Testis (tissue), 3 donors: ENCODE measurements around the gene CITED2. TPM values are rescaled to one million over a fixed set of nuclear protein-coding genes. Genes with fewer than 3 reads are reported as not detected.

Source experiments
- DNase-seq: peaks from one replicate; pipeline ENCODE4 v3.0.0-alpha.2; 2019
- H3K27ac ChIP-seq, 2 donors: fragments of 200-600 bp; sonication (generic); one replicate each; pipeline ENCODE4 v1.5.1; 2019
- H3K27me3 ChIP-seq: fragments of 200-600 bp; sonication (generic); one replicate; pipeline ENCODE4 v1.5.1; 2019
- H3K36me3 ChIP-seq: fragments of 200-600 bp; sonication (generic); one replicate; pipeline ENCODE4 v1.5.1; 2017; ENCODE audit warnings: low read depth; ENCODE audit errors: missing control alignments
- H3K4me1 ChIP-seq: fragments of 200-600 bp; sonication (generic); one replicate; pipeline ENCODE4 v1.5.1; 2019
- H3K4me3 ChIP-seq, 2 donors: fragments of 200-600 bp; sonication (generic); one replicate each; pipeline ENCODE4 v1.5.1; 2017 to 2019
- H3K9me3 ChIP-seq: fragments of 200-600 bp; sonication (generic); one replicate; pipeline ENCODE4 v1.5.1; 2017
- CTCF ChIP-seq, 3 experiments: fragments of 450-650 bp in 2 of 3; fragments of 200-600 bp in 1 of 3; sonication (generic) in 1 of 3; IDR thresholded peaks; one replicate each; pipeline ENCODE4 v1.5.1; 2016 to 2019; ENCODE audit warnings: antibody characterized with exemption in 3 of 3, mild to moderate bottlenecking in 2 of 3, moderate library complexity in 1 of 3
- POLR2A ChIP-seq: fragments of 450-650 bp; IDR thresholded peaks from one replicate; pipeline ENCODE4 v1.6.1; 2017; ENCODE audit warnings: antibody characterized with exemption, mild to moderate bottlenecking, moderate library complexity
- WGBS, 2 donors: methylation state at CpG; one replicate each; pipeline ENCODE4 v1.1.5; 2018; 5-methylcytosine and 5-hydroxymethylcytosine counted together
- intact Hi-C: fragments of 100-400 bp; cut with DNase I; formaldehyde crosslinking; loops from one replicate; pipeline ENCODE4 v1.15.1; 2023; ENCODE audit warnings: low total_unique reads
- polyA plus RNA-seq: library from polyadenylated mRNA; stranded (reverse); fragments of 350-450 nt; fragmentation: Illumina TruSeq; extraction: RNeasy Lipid Tissue Mini Kit (QIAGEN cat#74804); gene quantifications from one replicate; pipeline ENCODE4 v1.2.3, GENCODE V29; 2014; ENCODE audit warnings: low read depth, low replicate concordance; ENCODE audit not compliant: insufficient read depth
- total RNA-seq, 2 donors: library from RNA; depleted of rRNA; stranded (reverse); fragments of >200 nt; gene quantifications; one replicate each; pipeline ENCODE4 v1.2.3, GENCODE V29; 2016

The CITED2 gene
- total and polyA plus RNA-seq, 3 donors from 2014 or later, result 65.2 to 115 (median 70.2) TPM

- Histone ChIP-seq H3K9me3 (no peaks in the 10 kb centered on the region), H3K27ac (no peak overlapping the region), H3K27me3 (no peaks in the 10 kb centered on the region), H3K4me1 (no peaks in the 10 kb centered on the region), H3K4me3 (no peak overlapping the region), H3K36me3 (no peaks in the 10 kb centered on the region)
- WGBS, 2 donors, result 75 to 81% methylated on average over 5 of the region's 5 CpGs
- no peak for TF ChIP-seq POLR2A
- TF ChIP-seq CTCF (IDR thresholded peaks at IDR 0.05), result no peak
- DNase-seq, result no peak
- intact Hi-C loops, result no loop called here
Observed at GRCh38 chr6:139337830-139338229, 36.6 kb downstream of the CITED2 start.

- TF ChIP-seq CTCF (IDR thresholded peaks at IDR 0.05), result no peak
- no peak for TF ChIP-seq POLR2A
- Histone ChIP-seq H3K4me1 (no peaks in the 10 kb centered on the region), H3K9me3 (no peaks in the 10 kb centered on the region), H3K4me3 (no peak overlapping the region), H3K36me3 (no peaks in the 10 kb centered on the region), H3K27me3 (no peaks in the 10 kb centered on the region), H3K27ac (no peak overlapping the region)
- DNase-seq, result no peak
- intact Hi-C loops, result no loop called here
- 90 to 93% methylated on average over 2 of the region's 2 CpGs for whole genome bisulfite sequencing, 2 donors
Observed at GRCh38 chr6:139337001-139337400, 37.4 kb downstream of the CITED2 start.

GRCh38 chr6:139336488-139336887 is 38.0 kb downstream of the CITED2 start:
- DNase-seq, result peak; percentile 26
- H3K36me3 ChIP-seq, result no peaks in the 10 kb centered on the region
- no peak overlapping the region for H3K4me3 ChIP-seq
- intact Hi-C loops, result no loop called here
- 41 to 50% methylated on average over 4 of the region's 4 CpGs for WGBS, 2 donors
- H3K27ac ChIP-seq, result no peak overlapping the region
- no peaks in the 10 kb centered on the region for H3K4me1 ChIP-seq
- no peaks in the 10 kb centered on the region for H3K27me3 ChIP-seq
- TF ChIP-seq CTCF (IDR thresholded peaks at IDR 0.05) (no peak), POLR2A (no peak)
- H3K9me3 ChIP-seq, result no peaks in the 10 kb centered on the region

GRCh38 chr6:139335447-139336210 is 38.8 kb downstream of the CITED2 start:
- 84 to 92% methylated on average over 5 of the region's 5 CpGs for WGBS, 2 donors
- TF ChIP-seq CTCF (IDR thresholded peaks at IDR 0.05), result no peak
- TF ChIP-seq POLR2A, result no peak
- no peaks in the 10 kb centered on the region for H3K27me3 ChIP-seq
- no peak for DNase-seq
- no peaks in the 10 kb centered on the region for H3K36me3 ChIP-seq
- no peak overlapping the region for H3K27ac ChIP-seq
- intact Hi-C loops, result no loop called here
- H3K4me1 ChIP-seq, result no peaks in the 10 kb centered on the region
- no peak overlapping the region for H3K4me3 ChIP-seq
- no peaks in the 10 kb centered on the region for H3K9me3 ChIP-seq
